ENCODE measurements around the gene JUN.

GRCh38 chr1:58769809-58770320 is 14.0 kb downstream of the JUN start:
- TF ChIP-seq REST (IDR thresholded peaks at IDR 0.05; ENCODE audit: low read depth, low read length) (no peak), MXI1 (IDR thresholded peaks at IDR 0.05; ENCODE audit: low read depth, low read length) (no peak), CTCF (IDR thresholded peaks at IDR 0.05) (no peak), GABPA (IDR thresholded peaks at IDR 0.05; ENCODE audit: low read depth) (no peak), FOXM1 (IDR thresholded peaks at IDR 0.05; ENCODE audit: low read depth) (no peak), ZBTB33 (IDR thresholded peaks at IDR 0.05; ENCODE audit: borderline replicate concordance, low read depth) (no peak)

Data from SK-N-SH (cell line).